ENCODE results near the gene BAIAP2L1.

GRCh38 chr7:98339043-98339442 lies 61.8 kb downstream of the BAIAP2L1 start:
- TF ChIP-seq GATA3 (IDR thresholded peaks at IDR 0.05; ENCODE audit: low read depth, low read length): no peak
- no peak for TF ChIP-seq GATA2 (IDR thresholded peaks at IDR 0.05; ENCODE audit: low read depth, low read length)
